Stomach (tissue), 9 donors: ENCODE results near the gene ACP2. TPM values are rescaled to one million over a fixed set of nuclear protein-coding genes. Genes with fewer than 3 reads are reported as not detected.
"Not testable (repeated sequence)": the region's sequence is repeated elsewhere in the genome, so short reads cannot be mapped to it uniquely, and the experiment has no call there.

ENCODE experiments used
- DNase-seq, 2 donors: peaks; one replicate each; pipeline versions ENCODE4 v3.0.0 to v3.0.0-alpha.2; 2013 to 2019
- H3K27ac ChIP-seq, 5 donors: fragments of 200-600 bp in 4 of 5; sonication (generic) in 4 of 5; one replicate each; pipeline ENCODE4 v1.5.1; 2013 to 2019; ENCODE audit warnings: mild to moderate bottlenecking in 1 of 5, moderate library complexity in 1 of 5
- H3K27me3 ChIP-seq, 3 donors: fragments of 200-600 bp; sonication (generic); one replicate each; pipeline ENCODE4 v1.5.1; 2017 to 2019; ENCODE audit warnings: mixed run types in 1 of 3
- H3K36me3 ChIP-seq, 4 donors: fragments of 200-600 bp; sonication (generic); 1 replicate in 3 of 4; 2 replicates in 1 of 4; pipeline ENCODE4 v1.5.1; 2016 to 2019
- H3K4me1 ChIP-seq, 4 donors: fragments of 200-600 bp; sonication (generic); one replicate each; pipeline ENCODE4 v1.5.1; 2016 to 2019
- H3K4me3 ChIP-seq, 4 donors: fragments of 200-600 bp; sonication (generic) in 3 of 4; one replicate each; pipeline ENCODE4 v1.5.1; 2016 to 2019; ENCODE audit warnings: mild to moderate bottlenecking in 1 of 4
- H3K9me3 ChIP-seq, 4 donors: fragments of 200-600 bp; sonication (generic); one replicate each; pipeline ENCODE4 v1.5.1; 2016 to 2019
- CTCF ChIP-seq, 7 experiments: fragments of 450-650 bp in 4 of 7; fragments of 200-600 bp in 3 of 7; sonication (generic) in 3 of 7; IDR thresholded peaks; one replicate each; pipeline ENCODE4 v1.5.1; 2016 to 2019; ENCODE audit warnings: antibody characterized with exemption in 7 of 7, control low read depth in 2 of 7, mild to moderate bottlenecking in 1 of 7
- EP300 ChIP-seq: sonication (generic); formaldehyde crosslinking; IDR thresholded peaks from one replicate; pipeline ENCODE4 v1.6.1; 2017; ENCODE audit warnings: antibody characterized with exemption
- POLR2A ChIP-seq, 4 donors: fragments of 450-650 bp; IDR thresholded peaks; one replicate each; pipeline ENCODE4 v1.6.1; 2016; ENCODE audit warnings: antibody characterized with exemption in 4 of 4, control low read depth in 2 of 4, mild to moderate bottlenecking in 1 of 4, moderate library complexity in 1 of 4
- POLR2AphosphoS5 ChIP-seq, 3 donors: sonication (generic); formaldehyde crosslinking; IDR thresholded peaks; one replicate each; pipeline ENCODE4 v1.6.1; 2016; ENCODE audit warnings: antibody characterized with exemption in 3 of 3
- WGBS, 5 donors: extraction: QIAGEN DNeasy Blood & Tissue Kit in 3 of 5; methylation state at CpG; one replicate each; pipeline versions ENCODE4 v1.1.5 to v1.1.7; 2013 to 2018; 5-methylcytosine and 5-hydroxymethylcytosine counted together
- intact Hi-C: fragments of 100-400 bp; cut with DNase I; formaldehyde crosslinking; loops from one replicate; pipeline ENCODE4 v1.15.1; 2023; ENCODE audit warnings: low total_unique reads
- polyA plus RNA-seq, 3 donors: library from polyadenylated mRNA; stranded (reverse); fragments of 200-250 nt; gene quantifications; one replicate each; pipeline ENCODE4 v1.2.3, GENCODE V29; 2013
- total RNA-seq, 5 donors: library from RNA; depleted of rRNA; stranded (reverse); fragments of >200 nt; gene quantifications; one replicate each; pipeline versions ENCODE4 v1.1.0 to v1.2.3, GENCODE V29; 2014 to 2016
- donor health status: healthy with polysubstance abuse.
- donor health status: Bipolar disorder and iron deficiency.
- donor health status: healthy.

The ACP2 gene
- total and polyA plus RNA-seq, 8 donors, result 10.8 to 147 (median 28.0) TPM

GRCh38 chr11:47213950-47214565, 34.6 kb downstream of the ACP2 start:
- Histone ChIP-seq H3K27ac (peak overlapping the region; percentile 85 to 96 (median 95)), H3K4me3 (peak overlapping the region; percentile 61 to 74 (median 71)), H3K36me3 (peaks cover 2 to 14% (median 10%) of the 10 kb centered on the region in 4 donors), H3K9me3 (no peaks in the 10 kb centered on the region), H3K4me1 (peaks cover 21 to 51% (median 38%) of the 10 kb centered on the region in 4 donors), H3K27me3 (no peaks in the 10 kb centered on the region)
- DNase-seq, result peak; percentile 94 to 95
- no peak for TF ChIP-seq EP300
- peak in 1 of 4 donors; percentile 68 for TF ChIP-seq POLR2A (IDR thresholded peaks at IDR 0.05)
- peak; percentile 32 to 88 (median 88) for TF ChIP-seq POLR2AphosphoS5 (IDR thresholded peaks at IDR 0.05)
- intact Hi-C loops, result no loop called here
- 4 to 16% (median 7%) methylated on average over 20 of the region's 20 CpGs for WGBS, 5 donors

GRCh38 chr11:47212938-47213337, 35.7 kb downstream of the ACP2 start:
- 55 to 70% (median 67%) methylated on average over 9 to 12 of the region's 12 CpGs for WGBS, 5 donors
- DNase-seq, result peak; percentile 34 to 66
- H3K9me3 ChIP-seq, result no peaks in the 10 kb centered on the region
- peak overlapping the region in 1 of 5 donors; percentile 96 for H3K27ac ChIP-seq
- no peaks in the 10 kb centered on the region for H3K27me3 ChIP-seq
- no peak for TF ChIP-seq POLR2AphosphoS5 (IDR thresholded peaks at IDR 0.05)
- no peak for TF ChIP-seq CTCF (IDR thresholded peaks at IDR 0.05)
- no peak for TF ChIP-seq POLR2A (IDR thresholded peaks at IDR 0.05)
- TF ChIP-seq EP300, result no peak
- intact Hi-C loops, result no loop called here
- no peak overlapping the region for H3K4me3 ChIP-seq
- H3K4me1 ChIP-seq, result peaks cover 21 to 47% (median 33%) of the 10 kb centered on the region in 4 donors
- peaks cover 0 to 4% (median 2%) of the 10 kb centered on the region in 4 donors for H3K36me3 ChIP-seq

- intact Hi-C loops, result no loop called here
- DNase-seq, result no peak
- Histone ChIP-seq H3K27me3 (no peaks in the 10 kb centered on the region), H3K4me3 (no peak overlapping the region), H3K27ac (no peak overlapping the region), H3K4me1 (peaks cover 0 to 19% (median 1%) of the 10 kb centered on the region in 4 donors), H3K36me3 (no peaks in the 10 kb centered on the region), H3K9me3 (no peaks in the 10 kb centered on the region)
- WGBS, 5 donors, result 90 to 96% (median 94%) methylated on average over 5 of the region's 5 CpGs
- no peak for TF ChIP-seq EP300
- TF ChIP-seq POLR2A (IDR thresholded peaks at IDR 0.05), result no peak
- no peak for TF ChIP-seq CTCF (IDR thresholded peaks at IDR 0.05)
- TF ChIP-seq POLR2AphosphoS5 (IDR thresholded peaks at IDR 0.05), result no peak
Measured at GRCh38 chr11:47208628-47209027, 40.0 kb downstream of the ACP2 start.

- 91 to 97% (median 95%) methylated on average over 13 of the region's 13 CpGs for WGBS, 5 donors
- not testable (repeated sequence) for H3K36me3 ChIP-seq, H3K27me3 ChIP-seq
Measured at GRCh38 chr11:47208008-47208552, 40.5 kb downstream of the ACP2 start.

GRCh38 chr11:47207459-47207858, 41.2 kb downstream of the ACP2 start:
- no peaks in the 10 kb centered on the region for H3K36me3 ChIP-seq
- intact Hi-C loops, result no loop called here
- H3K27me3 ChIP-seq, result no peaks in the 10 kb centered on the region
- H3K27ac ChIP-seq, result no peak overlapping the region
- TF ChIP-seq CTCF (IDR thresholded peaks at IDR 0.05), result no peak
- no peak for TF ChIP-seq POLR2AphosphoS5 (IDR thresholded peaks at IDR 0.05)
- TF ChIP-seq EP300, result no peak
- TF ChIP-seq POLR2A (IDR thresholded peaks at IDR 0.05), result no peak
- WGBS, 5 donors, result 80 to 89% (median 84%) methylated on average over 6 of the region's 6 CpGs
- no peaks in the 10 kb centered on the region for H3K9me3 ChIP-seq
- no peak overlapping the region for H3K4me3 ChIP-seq
- H3K4me1 ChIP-seq, result peaks cover 0 to 9% (median 0%) of the 10 kb centered on the region in 4 donors
- no peak for DNase-seq

More at GRCh38 chr11:47208008-47208552, 40.5 kb downstream of the ACP2 start:
- intact Hi-C loops, H3K4me3 ChIP-seq, H3K27ac ChIP-seq, DNase-seq, H3K9me3 ChIP-seq: not testable (repeated sequence)
- peaks cover 0 to 15% (median 0%) of the 10 kb centered on the region in 4 donors for H3K4me1 ChIP-seq

GRCh38 chr11:47206577-47206976, 42.0 kb downstream of the ACP2 start:
- H3K4me3 ChIP-seq, H3K9me3 ChIP-seq, H3K4me1 ChIP-seq, H3K27ac ChIP-seq, DNase-seq, H3K36me3 ChIP-seq, H3K27me3 ChIP-seq, intact Hi-C loops: not testable (repeated sequence)
- 86 to 95% (median 90%) methylated on average over 5 of the region's 5 CpGs for WGBS, 5 donors
